GM12864 (cell line): ENCODE results near the gene PLP1.
A peak's percentile ranks its signal among the peaks of the same experiment; 100 is the strongest.
"Not testable (repeated sequence)": the region's sequence is repeated elsewhere in the genome, so short reads cannot be mapped to it uniquely, and the experiment has no call there.

Experiments
- DNase-seq: peaks from one replicate; pipeline ENCODE4 v3.0.0-alpha.2; 2011; ENCODE audit warnings: low read depth
- H3K4me3 ChIP-seq: 2 replicates; pipeline ENCODE4 v1.5.1; 2011; ENCODE audit warnings: mild to moderate bottlenecking, low read depth, low read length, control low read depth
- CTCF ChIP-seq: IDR thresholded peaks from 2 replicates; pipeline ENCODE4 v1.5.1; 2011; ENCODE audit warnings: low read depth, mild to moderate bottlenecking, moderate library complexity, low read length, control low read depth, inconsistent platforms; ENCODE audit errors: missing control alignments

Gene PLP1

GRCh38 chrX:103805860-103806259 is 29.2 kb downstream of the PLP1 start:
- no peak for TF ChIP-seq CTCF
- no peak for DNase-seq
- no peak overlapping the region for H3K4me3 ChIP-seq

- no peak overlapping the region for H3K4me3 ChIP-seq
- no peak for TF ChIP-seq CTCF
- no peak for DNase-seq
Measured at GRCh38 chrX:103806862-103807474, 30.3 kb downstream of the PLP1 start.

- no peak overlapping the region for H3K4me3 ChIP-seq
- TF ChIP-seq CTCF, result no peak
- DNase-seq, result no peak
Measured at GRCh38 chrX:103811858-103812257, 35.2 kb downstream of the PLP1 start.

- DNase-seq, result not testable (repeated sequence)
Measured at GRCh38 chrX:103817101-103817500, 40.5 kb downstream of the PLP1 start.

GRCh38 chrX:103817502-103817901 is 40.9 kb downstream of the PLP1 start:
- no peak for DNase-seq
- H3K4me3 ChIP-seq, result no peak overlapping the region
- TF ChIP-seq CTCF, result peak; percentile 24

More at GRCh38 chrX:103817101-103817500, 40.5 kb downstream of the PLP1 start:
- not testable (repeated sequence) for H3K4me3 ChIP-seq

- H3K4me3 ChIP-seq, result no peak overlapping the region
- TF ChIP-seq CTCF, result no peak
- DNase-seq, result no peak
Measured at GRCh38 chrX:103818842-103819619, 42.4 kb downstream of the PLP1 start.

- DNase-seq, H3K4me3 ChIP-seq: not testable (repeated sequence)
Measured at GRCh38 chrX:103820802-103821201, 44.2 kb downstream of the PLP1 start.

GRCh38 chrX:103823591-103823990 is 47.0 kb downstream of the PLP1 start:
- DNase-seq, result no peak
- TF ChIP-seq CTCF, result no peak
- no peak overlapping the region for H3K4me3 ChIP-seq
